Suprapubic skin (tissue), 4 donors: ENCODE data around the gene KCNJ9.

Experiments
- EP300 ChIP-seq: sonication (generic); formaldehyde crosslinking; IDR thresholded peaks from one replicate; pipeline ENCODE4 v1.6.1; 2017; ENCODE audit warnings: antibody characterized with exemption
- POLR2AphosphoS5 ChIP-seq, 3 donors: sonication (generic); formaldehyde crosslinking; IDR thresholded peaks; one replicate each; pipeline ENCODE4 v1.6.1; 2017; ENCODE audit warnings: antibody characterized with exemption in 3 of 3
- TF ChIP-seq, protein P1 (sequence below), 2 donors: fragments of 200-600 bp in 1 of 2; fragments of 450-650 bp in 1 of 2; sonication (generic) in 1 of 2; IDR thresholded peaks; one replicate each; pipeline ENCODE4 v1.5.1; 2016 to 2019; ENCODE audit warnings: antibody characterized with exemption in 2 of 2, mild to moderate bottlenecking in 1 of 2, moderate library complexity in 1 of 2

DNA sequence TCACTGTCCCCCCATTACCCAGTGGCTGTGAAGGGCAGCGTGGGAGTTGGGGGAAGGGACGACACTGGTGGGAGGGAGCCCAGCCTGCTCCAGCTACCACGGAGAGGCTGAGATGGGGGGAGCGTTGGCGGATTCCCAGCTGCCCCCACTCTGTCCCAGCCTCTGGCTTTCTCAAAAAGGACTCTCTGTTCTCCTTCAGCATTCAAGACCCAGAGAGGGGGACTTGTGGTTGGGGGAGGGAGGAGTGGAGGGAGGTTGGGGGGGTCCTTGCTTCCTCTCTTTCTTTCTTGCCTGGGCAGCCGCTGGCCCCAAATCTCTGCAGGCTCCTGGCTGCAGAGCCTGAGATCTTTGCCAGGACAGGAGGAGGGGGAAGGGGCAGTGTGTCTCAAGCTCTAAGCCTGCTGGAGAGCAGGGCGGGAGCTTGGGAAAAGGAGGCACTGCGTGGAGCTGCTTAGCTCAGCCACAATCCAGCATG is 36.4 kb downstream of the KCNJ9 start:
- TF ChIP-seq, protein P1, sequence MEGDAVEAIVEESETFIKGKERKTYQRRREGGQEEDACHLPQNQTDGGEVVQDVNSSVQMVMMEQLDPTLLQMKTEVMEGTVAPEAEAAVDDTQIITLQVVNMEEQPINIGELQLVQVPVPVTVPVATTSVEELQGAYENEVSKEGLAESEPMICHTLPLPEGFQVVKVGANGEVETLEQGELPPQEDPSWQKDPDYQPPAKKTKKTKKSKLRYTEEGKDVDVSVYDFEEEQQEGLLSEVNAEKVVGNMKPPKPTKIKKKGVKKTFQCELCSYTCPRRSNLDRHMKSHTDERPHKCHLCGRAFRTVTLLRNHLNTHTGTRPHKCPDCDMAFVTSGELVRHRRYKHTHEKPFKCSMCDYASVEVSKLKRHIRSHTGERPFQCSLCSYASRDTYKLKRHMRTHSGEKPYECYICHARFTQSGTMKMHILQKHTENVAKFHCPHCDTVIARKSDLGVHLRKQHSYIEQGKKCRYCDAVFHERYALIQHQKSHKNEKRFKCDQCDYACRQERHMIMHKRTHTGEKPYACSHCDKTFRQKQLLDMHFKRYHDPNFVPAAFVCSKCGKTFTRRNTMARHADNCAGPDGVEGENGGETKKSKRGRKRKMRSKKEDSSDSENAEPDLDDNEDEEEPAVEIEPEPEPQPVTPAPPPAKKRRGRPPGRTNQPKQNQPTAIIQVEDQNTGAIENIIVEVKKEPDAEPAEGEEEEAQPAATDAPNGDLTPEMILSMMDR (IDR thresholded peaks at IDR 0.05) = no peak
- TF ChIP-seq POLR2AphosphoS5 (IDR thresholded peaks at IDR 0.05) (no peak), EP300 (no peak)
